Glutamatergic neuron (in vitro differentiated cells): ENCODE measurements around the gene LAMC3. TPM values are rescaled to one million over a fixed set of nuclear protein-coding genes. Genes with fewer than 3 reads are reported as not detected.

Experiments used
- DNase-seq: peaks from one replicate; pipeline ENCODE4 v3.0.0; 2022
- H3K27ac Mint-ChIP-seq: one replicate; pipeline ENCODE4 v1.8.0; 2020; ENCODE audit warnings: mild to moderate bottlenecking, mixed read lengths, inconsistent platforms; ENCODE audit not compliant: unreplicated experiment
- H3K27me3 Mint-ChIP-seq: one replicate; pipeline ENCODE4 v1.8.0; 2020; ENCODE audit warnings: mild to moderate bottlenecking, moderate library complexity, mixed read lengths, inconsistent platforms; ENCODE audit not compliant: unreplicated experiment
- H3K36me3 Mint-ChIP-seq: one replicate; pipeline ENCODE4 v1.8.0; 2020; ENCODE audit warnings: mild to moderate bottlenecking, mixed read lengths, inconsistent platforms; ENCODE audit not compliant: unreplicated experiment
- H3K4me1 Mint-ChIP-seq: one replicate; pipeline ENCODE4 v1.8.0; 2020; ENCODE audit warnings: mild to moderate bottlenecking, low read depth, mixed read lengths, inconsistent platforms; ENCODE audit not compliant: unreplicated experiment
- H3K4me3 Mint-ChIP-seq: one replicate; pipeline ENCODE4 v1.8.0; 2020; ENCODE audit warnings: mild to moderate bottlenecking, mixed read lengths, inconsistent platforms; ENCODE audit not compliant: unreplicated experiment
- H3K9me3 Mint-ChIP-seq: one replicate; pipeline ENCODE4 v1.8.0; 2020; ENCODE audit warnings: mild to moderate bottlenecking, moderate library complexity, mixed read lengths, inconsistent platforms; ENCODE audit not compliant: unreplicated experiment
- CTCF ChIP-seq: fragments of 200-600 bp; sonication (generic); IDR thresholded peaks from one replicate; pipeline ENCODE4 v1.5.0; 2021; ENCODE audit not compliant: partially characterized antibody, unreplicated experiment
- total RNA-seq: library from RNA; stranded (reverse); fragmentation: NEBNext Ultra II Directional; extraction: Animal tissue kit (Norgen Biotek cat#: 25700); gene quantifications from one replicate; pipeline ENCODE4 v1.2.1, GENCODE V29; 2021; ENCODE audit not compliant: unreplicated experiment

Gene LAMC3
- total RNA-seq, 1 donor from 2014 or later: 0.17 TPM

DNA sequence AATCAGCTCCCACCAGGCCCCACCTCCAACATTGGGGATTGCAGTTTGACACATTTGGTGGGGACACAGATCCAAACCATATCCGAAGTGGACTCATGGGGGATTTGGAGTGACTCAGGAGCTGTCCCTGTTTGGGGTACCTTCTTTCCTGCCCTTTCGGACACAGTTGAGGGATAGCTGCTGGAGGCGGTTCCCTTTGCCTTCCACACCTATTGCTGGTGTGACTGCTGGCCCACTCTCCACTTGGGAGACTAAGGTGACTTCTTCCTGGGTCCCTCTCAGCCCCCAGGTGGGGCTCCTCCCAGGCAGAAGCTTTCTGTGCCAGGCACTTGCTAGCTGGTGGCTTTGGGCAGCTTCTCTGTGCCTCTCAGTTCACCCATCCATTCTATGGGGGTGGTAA is 26.6 kb downstream of the LAMC3 start:
- Mint-ChIP-seq H3K36me3 (no peaks in the 10 kb centered on the region), H3K27me3 (peaks cover 16% of the 10 kb centered on the region), H3K4me3 (no peak overlapping the region), H3K9me3 (peaks cover 8% of the 10 kb centered on the region), H3K27ac (no peak overlapping the region), H3K4me1 (peaks cover 16% of the 10 kb centered on the region)
- TF ChIP-seq CTCF: no peak
- DNase-seq: no peak

GRCh38 chr9:131036071-131036470 is 27.1 kb downstream of the LAMC3 start:
- Mint-ChIP-seq H3K36me3 (no peaks in the 10 kb centered on the region), H3K4me3 (no peak overlapping the region), H3K27me3 (peaks cover 20% of the 10 kb centered on the region), H3K9me3 (peaks cover 8% of the 10 kb centered on the region), H3K4me1 (peaks cover 16% of the 10 kb centered on the region), H3K27ac (no peak overlapping the region)
- DNase-seq: no peak
- no peak for TF ChIP-seq CTCF

- no peak for TF ChIP-seq CTCF
- Mint-ChIP-seq H3K9me3 (peaks cover 8% of the 10 kb centered on the region), H3K27ac (no peak overlapping the region), H3K36me3 (no peaks in the 10 kb centered on the region), H3K4me1 (peaks cover 16% of the 10 kb centered on the region), H3K4me3 (no peak overlapping the region), H3K27me3 (peaks cover 20% of the 10 kb centered on the region)
- no peak for DNase-seq
Measured at GRCh38 chr9:131036529-131037334, 27.8 kb downstream of the LAMC3 start.

GRCh38 chr9:131037335-131038255 is 28.6 kb downstream of the LAMC3 start:
- Mint-ChIP-seq H3K27me3 (peaks cover 20% of the 10 kb centered on the region), H3K4me3 (peak overlapping the region; percentile 3), H3K9me3 (peaks cover 4% of the 10 kb centered on the region), H3K4me1 (peaks cover 14% of the 10 kb centered on the region), H3K36me3 (no peaks in the 10 kb centered on the region), H3K27ac (peak overlapping the region; percentile 75)
- no peak for DNase-seq
- TF ChIP-seq CTCF: no peak
